Adrenal gland (tissue), 5 donors: ENCODE data around the gene CCNB1IP1.

Source experiments
- CTCF ChIP-seq, 6 experiments: fragments of 450-650 bp in 4 of 6; fragments of 200-600 bp in 2 of 6; sonication (generic) in 1 of 6; IDR thresholded peaks; 1 replicate in 5 of 6; 2 replicates in 1 of 6; pipeline versions ENCODE4 v1.5.1 to v1.8.0; 2016 to 2021; ENCODE audit warnings: antibody characterized with exemption in 6 of 6, mild to moderate bottlenecking in 2 of 6, moderate library complexity in 1 of 6
- POLR2A ChIP-seq, 2 donors: fragments of 450-650 bp; IDR thresholded peaks; one replicate each; pipeline ENCODE4 v1.6.1; 2017; ENCODE audit warnings: antibody characterized with exemption in 2 of 2, mild to moderate bottlenecking in 2 of 2, moderate library complexity in 1 of 2
- donor health status: DM: no; HTN: no; CAD: no.

DNA sequence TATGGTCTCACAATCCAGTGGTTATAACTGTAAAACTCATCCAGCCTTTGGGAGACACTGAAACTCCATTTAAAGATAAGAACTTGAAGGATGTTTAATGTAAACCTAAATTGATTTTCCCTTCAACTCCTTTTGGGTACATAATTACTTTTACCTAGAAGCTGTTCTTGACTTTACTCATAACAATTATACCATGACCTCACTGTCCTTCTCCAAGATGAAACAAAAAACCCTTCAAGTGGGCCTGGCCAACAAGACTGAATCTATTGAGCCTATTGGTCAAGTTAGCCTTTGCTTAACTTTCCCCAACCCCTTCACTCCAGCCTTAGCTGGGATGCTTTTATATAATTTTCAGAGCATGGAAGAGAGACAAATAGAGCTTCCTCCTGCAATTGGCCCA, 32.8 kb upstream of the CCNB1IP1 start:
- TF ChIP-seq POLR2A (IDR thresholded peaks at IDR 0.05) (no peak), CTCF (IDR thresholded peaks at IDR 0.05) (no peak)
